Adrenal gland (tissue), 5 donors: ENCODE data around the gene CGAS.

Source experiments
- POLR2A ChIP-seq, 2 donors: fragments of 450-650 bp; IDR thresholded peaks; one replicate each; pipeline ENCODE4 v1.6.1; 2017; ENCODE audit warnings: antibody characterized with exemption in 2 of 2, mild to moderate bottlenecking in 2 of 2, moderate library complexity in 1 of 2
- TF ChIP-seq, protein P1 (sequence below), 6 experiments: fragments of 450-650 bp in 4 of 6; fragments of 200-600 bp in 2 of 6; sonication (generic) in 1 of 6; IDR thresholded peaks; 1 replicate in 5 of 6; 2 replicates in 1 of 6; pipeline versions ENCODE4 v1.5.1 to v1.8.0; 2016 to 2021; ENCODE audit warnings: antibody characterized with exemption in 6 of 6, mild to moderate bottlenecking in 2 of 6, moderate library complexity in 1 of 6
- donor health status: DM: no; HTN: no; CAD: no.

DNA sequence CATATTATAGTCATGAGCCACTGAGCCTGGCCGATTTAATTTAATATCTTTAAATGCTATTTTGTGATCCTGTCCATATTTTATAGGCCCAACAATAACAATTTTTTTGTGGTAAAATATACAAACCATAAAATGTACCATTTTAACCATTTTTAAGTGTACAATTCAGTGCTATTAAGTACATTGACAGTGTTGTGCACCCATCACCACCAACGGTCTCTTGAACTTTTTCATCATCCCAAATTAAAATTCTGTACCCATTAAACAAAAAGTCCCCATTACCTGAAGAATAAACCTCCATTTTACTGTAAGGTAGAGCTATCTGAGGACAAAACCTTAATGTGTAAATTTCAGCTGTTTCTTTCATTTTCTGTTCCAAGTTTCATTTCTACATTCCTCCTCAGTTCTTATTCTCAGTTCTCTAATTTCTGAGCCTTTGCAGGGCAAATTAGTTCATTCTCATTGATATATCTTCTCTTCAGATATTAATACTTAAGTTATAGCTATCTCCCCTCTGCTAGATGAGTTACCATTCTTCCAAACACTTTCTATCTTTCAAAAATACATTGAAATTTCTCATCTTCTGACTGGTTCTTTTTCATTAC is 19.7 kb upstream of the CGAS start:
- TF ChIP-seq, protein P1, sequence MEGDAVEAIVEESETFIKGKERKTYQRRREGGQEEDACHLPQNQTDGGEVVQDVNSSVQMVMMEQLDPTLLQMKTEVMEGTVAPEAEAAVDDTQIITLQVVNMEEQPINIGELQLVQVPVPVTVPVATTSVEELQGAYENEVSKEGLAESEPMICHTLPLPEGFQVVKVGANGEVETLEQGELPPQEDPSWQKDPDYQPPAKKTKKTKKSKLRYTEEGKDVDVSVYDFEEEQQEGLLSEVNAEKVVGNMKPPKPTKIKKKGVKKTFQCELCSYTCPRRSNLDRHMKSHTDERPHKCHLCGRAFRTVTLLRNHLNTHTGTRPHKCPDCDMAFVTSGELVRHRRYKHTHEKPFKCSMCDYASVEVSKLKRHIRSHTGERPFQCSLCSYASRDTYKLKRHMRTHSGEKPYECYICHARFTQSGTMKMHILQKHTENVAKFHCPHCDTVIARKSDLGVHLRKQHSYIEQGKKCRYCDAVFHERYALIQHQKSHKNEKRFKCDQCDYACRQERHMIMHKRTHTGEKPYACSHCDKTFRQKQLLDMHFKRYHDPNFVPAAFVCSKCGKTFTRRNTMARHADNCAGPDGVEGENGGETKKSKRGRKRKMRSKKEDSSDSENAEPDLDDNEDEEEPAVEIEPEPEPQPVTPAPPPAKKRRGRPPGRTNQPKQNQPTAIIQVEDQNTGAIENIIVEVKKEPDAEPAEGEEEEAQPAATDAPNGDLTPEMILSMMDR (IDR thresholded peaks at IDR 0.05): no peak
- no peak for TF ChIP-seq POLR2A (IDR thresholded peaks at IDR 0.05)
